Measurements from ENCODE around the gene IL32. TPM values are rescaled to one million over a fixed set of nuclear protein-coding genes. Genes with fewer than 3 reads are reported as not detected.

IL32 gene
- 100 to 1,000 TPM in 3 of 4 donors, 10 to 100 TPM in 1; 90.5 to 192 (median 123) TPM for total RNA-seq
- 100 to 1,000 TPM; 302 to 749 (median 618) TPM for polyA plus RNA-seq
- long read RNA-seq, donor 1, transcript IL32-211 (7 exons, 1,272 nt): minor isoform, 5 of 30 reads
- long read RNA-seq, donor 1, transcript IL32-202 (7 exons, 1,105 nt): major isoform, 8 of 30 reads
- long read RNA-seq, donor 1, partial matches to known transcripts: 0 of 30 reads
- long read RNA-seq, donor 1, other reads (novel, unspliced or antisense): 4 of 30 reads
- long read RNA-seq, donor 2, transcript IL32-206 (7 exons, 920 nt): minor isoform, 6 of 42 reads
- long read RNA-seq, donor 2, transcript IL32-211 (7 exons, 1,272 nt): minor isoform, 6 of 42 reads
- long read RNA-seq, donor 2, transcript IL32-202 (7 exons, 1,105 nt): major isoform, 14 of 42 reads
- long read RNA-seq, donor 2, partial matches to known transcripts: 0 of 42 reads
- long read RNA-seq, donor 2, other reads (novel, unspliced or antisense): 6 of 42 reads

GRCh38 chr16:3065069-3065741, at the start of gene IL32:
IL32 (plus strand) TSS chr16:3065640; CDS start chr16:3065812, 172 bp downstream.
- Histone ChIP-seq H3K36me3 (ENCODE audit: insufficient read depth in 1 of 2, low read depth in 1 of 2) (peaks cover 0 to 13% of the 10 kb centered on the region in 2 donors), H3K9me3 (no peaks in the 10 kb centered on the region), H3K27me3 (ENCODE audit: insufficient read depth in 3 of 3, low read length in 2 of 3) (no peaks in the 10 kb centered on the region), H3K4me1 (peaks cover 41% of the 10 kb centered on the region), H3K4me3 (peak within 1 kb of the TSS; percentile 73), H3K27ac (peak within 1 kb of the TSS; percentile 78)
- WGBS, 3 donors: 10 to 34% (median 20%) methylated on average over 13 of the region's 13 CpGs
- ATAC-seq (peak; percentile 53 to 87 (median 68)), DNase-seq (peak in 1 of 2 donors; percentile 48)
- TF ChIP-seq CTCF (IDR thresholded peaks at IDR 0.05): no peak
- intact Hi-C loops (cut with DNase I): no loop called here

GRCh38 chr16:3015865-3016521, 49.4 kb upstream of the IL32 start:
- no peak for ATAC-seq
- Histone ChIP-seq H3K4me1 (peaks cover 11% of the 10 kb centered on the region), H3K9me3 (no peaks in the 10 kb centered on the region), H3K27me3 (ENCODE audit: insufficient read depth in 3 of 3, low read length in 2 of 3) (peaks cover 0 to 49% (median 14%) of the 10 kb centered on the region in 3 donors), H3K36me3 (ENCODE audit: insufficient read depth in 1 of 2, low read depth in 1 of 2) (no peaks in the 10 kb centered on the region), H3K4me3 (no peak overlapping the region), H3K27ac (no peak overlapping the region)
- WGBS, 3 donors: 82 to 89% (median 86%) methylated on average over 13 of the region's 13 CpGs
- intact Hi-C loops (cut with DNase I): no loop called here
- no peak for TF ChIP-seq CTCF (IDR thresholded peaks at IDR 0.05)
- DNase-seq: no peak

- no peak for TF ChIP-seq CTCF (IDR thresholded peaks at IDR 0.05)
- intact Hi-C loops (cut with DNase I): no loop called here
- 46 to 57% (median 56%) methylated on average over 20 of the region's 20 CpGs for WGBS, 3 donors
- no peak overlapping the region for H3K27ac ChIP-seq
- no peak overlapping the region for H3K4me3 ChIP-seq
- peaks cover 0 to 40% (median 9%) of the 10 kb centered on the region in 3 donors for H3K27me3 ChIP-seq (ENCODE audit: insufficient read depth in 3 of 3, low read length in 2 of 3)
- peaks cover 11% of the 10 kb centered on the region for H3K4me1 ChIP-seq
- no peaks in the 10 kb centered on the region for H3K36me3 ChIP-seq (ENCODE audit: insufficient read depth in 1 of 2, low read depth in 1 of 2)
- H3K9me3 ChIP-seq: no peaks in the 10 kb centered on the region
- DNase-seq: no peak
- no peak for ATAC-seq
These were observed 48.1 kb upstream of the IL32 start for GRCh38 chr16:3017344-3017743.

GRCh38 chr16:3017794-3018506, 47.5 kb upstream of the IL32 start, which contains the start of gene CLDN6:
CLDN6 (minus strand) TSS chr16:3018183; CDS start chr16:3016021, 2,162 bp downstream.
- no peak for DNase-seq
- H3K36me3 ChIP-seq (ENCODE audit: insufficient read depth in 1 of 2, low read depth in 1 of 2): no peaks in the 10 kb centered on the region
- no peak for ATAC-seq
- peaks cover 17% of the 10 kb centered on the region for H3K4me1 ChIP-seq
- no peak within 1 kb of the TSS for H3K4me3 ChIP-seq
- peaks cover 0 to 34% (median 9%) of the 10 kb centered on the region in 3 donors for H3K27me3 ChIP-seq (ENCODE audit: insufficient read depth in 3 of 3, low read length in 2 of 3)
- WGBS, 3 donors: 8 to 11% (median 10%) methylated on average over 41 to 51 of the region's 52 CpGs
- H3K9me3 ChIP-seq: no peaks in the 10 kb centered on the region
- peak; percentile 16 for TF ChIP-seq CTCF (IDR thresholded peaks at IDR 0.05)
- no peak within 1 kb of the TSS for H3K27ac ChIP-seq
- intact Hi-C loops (cut with DNase I): no loop called here

Measured in psoas muscle (tissue), 8 donors.